HPDE6-E6E7 (cell line): ENCODE measurements around the gene SPTBN2.
"Not testable (repeated sequence)": the region's sequence is repeated elsewhere in the genome, so short reads cannot be mapped to it uniquely, and the experiment has no call there.

Experiments used
- DNase-seq: peaks from one replicate; pipeline ENCODE4 v3.0.0; 2011; ENCODE audit warnings: missing footprints; ENCODE audit errors: extremely low spot score

The SPTBN2 gene

DNA sequence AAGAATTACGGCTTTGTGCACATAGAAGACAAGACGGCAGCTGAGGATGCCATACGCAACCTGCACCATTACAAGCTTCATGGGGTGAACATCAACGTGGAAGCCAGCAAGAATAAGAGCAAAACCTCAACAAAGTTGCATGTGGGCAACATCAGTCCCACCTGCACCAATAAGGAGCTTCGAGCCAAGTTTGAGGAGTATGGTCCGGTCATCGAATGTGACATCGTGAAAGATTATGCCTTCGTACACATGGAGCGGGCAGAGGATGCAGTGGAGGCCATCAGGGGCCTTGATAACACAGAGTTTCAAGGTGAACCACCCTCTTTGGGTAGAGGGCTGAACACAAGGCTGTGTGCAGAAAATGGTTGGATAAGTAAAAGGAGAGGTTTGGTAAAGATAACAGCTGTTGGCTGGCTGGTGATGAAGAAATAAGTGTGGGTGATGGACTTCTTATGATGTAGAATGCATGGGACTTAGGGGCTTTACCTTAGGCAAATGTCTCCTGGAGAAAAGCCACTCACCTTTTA lies 89.1 kb downstream of the SPTBN2 start:
- DNase-seq, result not testable (repeated sequence)

DNA sequence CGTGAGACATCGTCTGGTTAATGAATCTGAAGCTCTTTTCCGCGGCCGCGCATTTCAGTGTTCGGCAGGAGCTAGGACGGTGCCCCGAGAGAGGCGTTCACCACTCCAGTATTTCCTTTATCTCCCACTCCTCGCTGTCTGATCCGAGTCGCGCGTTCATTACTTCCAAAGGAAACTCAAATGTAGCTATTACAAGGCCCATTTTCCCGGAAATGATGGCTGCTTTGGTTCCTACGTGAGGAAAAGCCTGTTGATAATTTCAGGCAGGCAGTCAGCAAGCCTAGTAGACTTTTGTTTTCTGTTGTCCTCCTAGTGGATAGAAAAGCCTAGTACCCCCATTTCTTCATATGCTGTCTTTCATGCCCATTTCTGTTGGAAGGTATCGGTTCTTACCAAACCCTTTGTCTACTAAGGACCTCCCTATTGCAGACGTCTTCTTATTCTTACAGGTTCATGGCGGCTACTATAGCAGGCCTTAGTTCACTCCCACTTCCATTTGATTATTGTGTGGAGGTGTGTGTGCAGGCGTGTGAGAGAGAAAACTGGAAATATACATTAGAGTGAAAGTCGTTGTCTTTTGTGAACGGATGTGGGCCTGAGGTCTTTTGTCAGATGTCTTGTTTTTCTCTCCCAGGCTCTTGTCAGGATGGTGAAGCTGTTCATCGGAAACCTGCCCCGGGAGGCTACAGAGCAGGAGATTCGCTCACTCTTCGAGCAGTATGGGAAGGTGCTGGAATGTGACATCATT lies 89.8 kb downstream of the SPTBN2 start:
- no peak for DNase-seq

DNA sequence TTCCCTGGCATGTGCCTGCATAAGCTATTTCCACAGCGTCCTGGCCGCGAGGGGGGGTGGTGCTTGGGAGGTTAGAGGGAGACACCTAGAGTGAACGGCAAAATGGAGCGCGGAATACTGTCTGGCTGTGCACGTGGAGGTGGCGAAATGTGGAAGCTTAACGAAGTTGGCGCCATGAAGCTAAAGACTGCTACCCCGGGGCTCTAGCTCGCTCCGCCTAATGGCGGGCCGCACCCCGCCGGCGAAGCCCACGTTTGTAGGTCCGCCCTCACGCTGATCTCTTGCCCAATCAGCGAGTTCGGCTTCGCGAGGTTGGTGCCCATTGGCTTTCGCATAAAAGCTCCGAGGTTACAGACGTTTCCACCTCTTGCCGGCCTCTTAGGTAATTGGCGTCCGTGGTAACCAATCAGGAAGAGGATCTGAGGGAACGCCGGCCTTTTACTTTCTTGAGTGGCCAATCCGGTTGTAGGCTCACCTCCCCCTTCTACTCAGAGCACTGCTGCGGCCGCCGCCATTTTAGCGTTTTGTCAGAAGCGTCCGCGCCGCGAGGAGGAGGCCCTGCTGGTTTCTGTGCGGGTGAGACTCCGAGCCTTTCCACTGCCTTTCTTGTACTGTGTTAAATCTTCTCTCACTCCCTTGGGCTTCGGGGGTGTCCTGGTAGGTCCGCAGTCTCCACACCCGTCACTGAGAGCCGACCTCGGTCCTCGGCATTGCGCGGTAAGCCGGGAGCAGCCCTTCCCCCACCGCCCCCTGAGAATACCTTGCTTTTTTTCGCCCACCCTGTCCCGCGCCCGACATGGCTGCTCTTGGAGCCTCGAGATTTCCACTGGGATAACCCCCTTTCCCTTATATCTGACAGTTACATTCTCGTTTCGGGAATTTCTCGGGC lies 90.6 kb downstream of the SPTBN2 start, which contains the start of gene RBM4:
RBM4 (plus strand) TSS at position 527 of the 889 bp plus-strand sequence. CDS start 1,009 bp downstream, outside the sequence.
- peak; percentile 98 for DNase-seq

DNA sequence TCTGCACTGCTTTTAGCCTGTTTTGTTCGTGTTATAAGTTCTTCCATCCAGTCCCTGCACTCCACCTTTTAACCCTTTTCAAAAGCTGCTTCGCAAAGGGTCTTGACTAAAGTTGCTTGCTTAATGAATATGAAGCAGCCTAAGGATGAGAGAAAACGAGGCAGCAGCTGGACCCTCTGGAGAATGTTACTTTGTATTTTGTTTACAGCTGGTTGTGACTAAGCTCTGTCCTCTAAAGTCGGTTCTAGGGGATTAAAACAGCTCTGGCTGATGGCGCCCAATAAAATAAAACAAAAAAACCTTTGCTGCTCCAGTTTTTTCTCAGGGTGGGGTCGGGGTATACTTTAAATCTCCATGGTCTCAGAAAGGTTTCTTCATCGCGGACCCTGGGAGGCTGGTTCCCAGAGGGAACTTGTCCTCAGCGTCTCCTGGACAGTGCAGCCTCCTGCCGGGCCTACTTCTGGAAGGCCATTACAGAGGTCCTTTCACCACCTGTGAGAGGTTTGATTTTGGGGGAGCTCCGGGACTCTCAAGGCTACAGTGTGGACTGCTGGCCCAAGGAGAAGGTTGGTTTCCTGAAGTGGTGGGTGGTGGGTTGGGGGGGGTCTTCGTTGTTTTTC lies 91.3 kb downstream of the SPTBN2 start:
- no peak for DNase-seq

DNA sequence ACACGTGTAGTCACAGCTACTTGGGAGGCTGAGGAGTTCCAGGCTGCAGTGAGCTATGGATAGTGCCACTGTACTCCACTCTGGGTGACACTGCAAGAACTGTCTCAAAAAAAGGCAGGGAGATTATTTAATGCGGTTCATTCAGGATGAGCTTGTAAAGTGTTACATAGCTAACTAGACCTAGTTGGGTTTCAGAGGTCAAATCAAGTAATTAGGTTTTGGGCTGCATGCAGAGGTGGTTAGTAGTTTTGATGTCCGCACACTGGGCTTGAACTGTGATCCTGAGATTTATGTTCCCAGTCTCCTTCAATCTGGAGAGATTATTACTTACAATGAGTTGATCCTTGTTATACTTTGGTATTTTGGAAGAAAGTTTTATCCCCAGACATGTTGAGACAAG lies 92.6 kb downstream of the SPTBN2 start:
- no peak for DNase-seq
